H1 (cell line): Measurements from ENCODE around the gene TSEN54. TPM values are rescaled to one million over a fixed set of nuclear protein-coding genes. Genes with fewer than 3 reads are reported as not detected.

Experiments used
- CTCF ChIA-PET: fragments of 300-600 bp; sonication (Branson Sonifier 250); formaldehyde crosslinking; loops from one replicate; lab custom pipeline; 2021; ENCODE audit not compliant: partially characterized antibody; lab: Charles Lee
- POLR2A ChIA-PET: fragments of 300-600 bp; sonication (Branson Sonifier 250); formaldehyde crosslinking; loops from one replicate; lab custom pipeline; 2021; ENCODE audit warnings: inconsistent platforms; ENCODE audit not compliant: partially characterized antibody; lab: Charles Lee
- DNase-seq, 2 experiments: peaks; one replicate each; pipeline versions ENCODE4 v3.0.0 to v3.0.0-alpha.2; 2010 to 2022; ENCODE audit warnings: low spot score in 2 of 2, low read depth in 1 of 2, mixed read lengths in 1 of 2
- FAIRE-seq: peaks from 2 replicates; lab custom pipeline; 2011; peaks lifted over from hg19 to GRCh38; lab: Jason Lieb, UNC
- H2AFZ ChIP-seq: 2 replicates; pipeline ENCODE4 v1.8.1; 2012; ENCODE audit warnings: low read length, inconsistent platforms
- H2AK5ac ChIP-seq: 2 replicates; pipeline ENCODE4 v1.6.1; 2013; ENCODE audit warnings: low read depth, low read length
- H2BK120ac ChIP-seq: replicated peaks from 2 replicates; pipeline ENCODE3; 2013; ENCODE audit warnings: low read depth, low read length, inconsistent platforms
- H2BK12ac ChIP-seq: 2 replicates; pipeline ENCODE4 v1.6.1; 2013; ENCODE audit warnings: low read depth, low read length
- H2BK15ac ChIP-seq: 2 replicates; pipeline ENCODE4 v1.6.1; 2013; ENCODE audit warnings: low read length
- H2BK20ac ChIP-seq: 2 replicates; pipeline ENCODE4 v1.6.1; 2013; ENCODE audit warnings: low read length
- H2BK5ac ChIP-seq: 2 replicates; pipeline ENCODE4 v1.6.1; 2013; ENCODE audit warnings: low read depth, low read length
- H3K14ac ChIP-seq: 2 replicates; pipeline ENCODE4 v1.6.1; 2013; ENCODE audit warnings: inconsistent platforms; ENCODE audit not compliant: insufficient read length
- H3K18ac ChIP-seq: 2 replicates; pipeline ENCODE4 v1.6.1; 2013; ENCODE audit warnings: low read length; ENCODE audit errors: extremely low read depth
- H3K23ac ChIP-seq: 2 replicates; pipeline ENCODE4 v1.6.1; 2013; ENCODE audit warnings: inconsistent platforms; ENCODE audit not compliant: insufficient read length
- H3K23me2 ChIP-seq: 2 replicates; pipeline ENCODE4 v1.6.1; 2013; ENCODE audit warnings: low read depth, low read length
- H3K27ac ChIP-seq: 2 replicates; pipeline ENCODE4 v1.6.1; 2011; ENCODE audit warnings: low read depth, low read length, inconsistent platforms
- H3K27me3 ChIP-seq, 4 experiments: replicated peaks in 1 of 4; 1 replicate in 1 of 4; 2 replicates in 3 of 4; pipeline versions ENCODE4 v1.6.1 to v1.8.1; 2011 to 2013; ENCODE audit warnings: low read length in 3 of 4, mild to moderate bottlenecking in 3 of 4, inconsistent platforms in 2 of 4, mixed read lengths in 2 of 4, moderate library complexity in 1 of 4; ENCODE audit not compliant: control insufficient read depth in 3 of 4, insufficient read depth in 3 of 4; ENCODE audit errors: extremely low read depth in 1 of 4
- H3K36me3 ChIP-seq, 4 experiments: 2 replicates each; pipeline versions ENCODE4 v1.6.1 to v1.8.1; 2011 to 2013; ENCODE audit warnings: mild to moderate bottlenecking in 4 of 4, low read length in 3 of 4, moderate library complexity in 2 of 4, control low read depth in 1 of 4, inconsistent platforms in 1 of 4; ENCODE audit not compliant: insufficient read depth in 4 of 4, control insufficient read depth in 2 of 4
- H3K4ac ChIP-seq: replicated peaks from 2 replicates; pipeline ENCODE3; 2013; ENCODE audit warnings: low read length, low read depth, mixed read lengths, inconsistent platforms; ENCODE audit not compliant: insufficient read length
- H3K4me1 ChIP-seq, 4 experiments: replicated peaks in 1 of 4; 1 replicate in 1 of 4; 2 replicates in 3 of 4; pipeline versions ENCODE4 v1.6.1 to v1.8.1; 2011 to 2013; ENCODE audit warnings: low read length in 3 of 4, inconsistent platforms in 2 of 4, mixed read lengths in 1 of 4; ENCODE audit not compliant: insufficient read depth in 4 of 4, control insufficient read depth in 3 of 4
- H3K4me2 ChIP-seq, 2 experiments: 2 replicates each; pipeline versions ENCODE4 v1.6.1 to v1.8.1; 2011 to 2013; ENCODE audit warnings: low read depth in 2 of 2, low read length in 2 of 2, control low read depth in 1 of 2, inconsistent platforms in 1 of 2, mild to moderate bottlenecking in 1 of 2; ENCODE audit not compliant: insufficient read depth in 1 of 2
- H3K4me3 ChIP-seq, 4 experiments: fragments of 200-600, 300-600 bp in 1 of 4; sonication (generic), shearing (Covaris generic), sonication (Bioruptor Twin) in 1 of 4; 2 replicates each; pipeline versions ENCODE4 v1.5.1 to v1.8.1; 2011 to 2016; ENCODE audit warnings: low read length in 4 of 4, low read depth in 3 of 4, control low read depth in 2 of 4, inconsistent platforms in 2 of 4, mild to moderate bottlenecking in 2 of 4, mixed read lengths in 1 of 4, moderate library complexity in 1 of 4; ENCODE audit not compliant: insufficient read depth in 2 of 4; ENCODE audit errors: extremely low read depth in 1 of 4
- H3K56ac ChIP-seq: replicated peaks from 2 replicates; pipeline ENCODE3; 2013; ENCODE audit warnings: low read depth, mild to moderate bottlenecking, mixed read lengths, low read length, inconsistent platforms; ENCODE audit not compliant: insufficient read length
- H3K79me1 ChIP-seq: 2 replicates; pipeline ENCODE4 v1.6.1; 2013; ENCODE audit warnings: low read depth, low read length, control low read depth
- H3K79me2 ChIP-seq, 2 experiments: 2 replicates each; pipeline versions ENCODE4 v1.6.1 to v1.8.1; 2012 to 2013; ENCODE audit warnings: low read length in 2 of 2, mild to moderate bottlenecking in 2 of 2, inconsistent platforms in 1 of 2; ENCODE audit not compliant: insufficient read depth in 2 of 2, control insufficient read depth in 1 of 2
- H3K9ac ChIP-seq, 4 experiments: replicated peaks in 1 of 4; 1 replicate in 1 of 4; 2 replicates in 3 of 4; pipeline versions ENCODE4 v1.6.1 to v1.8.1; 2011 to 2013; ENCODE audit warnings: low read depth in 3 of 4, low read length in 3 of 4, control low read depth in 2 of 4, mild to moderate bottlenecking in 2 of 4, moderate library complexity in 2 of 4, inconsistent platforms in 1 of 4; ENCODE audit errors: extremely low read depth in 1 of 4
- H3K9me3 ChIP-seq, 2 experiments: 2 replicates each; pipeline versions ENCODE4 v1.6.1 to v1.8.1; 2012 to 2013; ENCODE audit warnings: mild to moderate bottlenecking in 2 of 2, moderate library complexity in 2 of 2, control low read depth in 1 of 2, inconsistent platforms in 1 of 2, low read depth in 1 of 2, low read length in 1 of 2, mixed read lengths in 1 of 2; ENCODE audit not compliant: insufficient read depth in 2 of 2
- H4K20me1 ChIP-seq, 2 experiments: replicated peaks in 1 of 2; 2 replicates each; pipeline versions ENCODE3 to v1.8.1; 2011 to 2013; ENCODE audit warnings: inconsistent platforms in 2 of 2, low read length in 2 of 2, mild to moderate bottlenecking in 1 of 2; ENCODE audit not compliant: insufficient read depth in 2 of 2, control insufficient read depth in 1 of 2
- H4K5ac ChIP-seq: 2 replicates; pipeline ENCODE4 v1.6.1; 2013; ENCODE audit warnings: low read length, low read depth, mixed read lengths, inconsistent platforms; ENCODE audit not compliant: insufficient read length
- H4K8ac ChIP-seq: 2 replicates; pipeline ENCODE4 v1.8.0; 2013; ENCODE audit warnings: mild to moderate bottlenecking, moderate library complexity, low read length, inconsistent platforms; ENCODE audit not compliant: insufficient read depth; ENCODE audit errors: extremely low read depth
- H4K91ac ChIP-seq: replicated peaks from 2 replicates; pipeline ENCODE3; 2013; ENCODE audit warnings: low read length, mixed read lengths, inconsistent platforms; ENCODE audit not compliant: insufficient read length
- ASH2L ChIP-seq: fragments of 200-600, 300-600 bp; sonication (generic); IDR thresholded peaks from one replicate; pipeline ENCODE4 v1.7.1; 2017; ENCODE audit warnings: low read length
- BCL11A ChIP-seq, 2 experiments: IDR thresholded peaks; one replicate each; pipeline ENCODE4 v1.6.1; 2011; ENCODE audit warnings: low read depth in 2 of 2, low read length in 2 of 2, mild to moderate bottlenecking in 2 of 2
- CEBPB ChIP-seq: IDR thresholded peaks from 2 replicates; pipeline ENCODE4 v1.6.1; 2012; ENCODE audit warnings: low read depth, low read length
- CREB1 ChIP-seq: IDR thresholded peaks from 2 replicates; pipeline ENCODE4 v1.6.1; 2012; ENCODE audit warnings: inconsistent platforms
- EZH2 ChIP-seq: fragments of 200-600 bp; sonication (generic); IDR thresholded peaks from 2 replicates; pipeline ENCODE4 v1.7.1; 2012; ENCODE audit warnings: low read depth, mild to moderate bottlenecking, moderate library complexity, low read length, inconsistent platforms; ENCODE audit not compliant: severe bottlenecking
- GTF2F1 ChIP-seq: IDR thresholded peaks from 2 replicates; pipeline ENCODE4 v1.6.1; 2012; ENCODE audit warnings: low read depth, low read length, improper control_type of control experiment, borderline replicate concordance
- JUN ChIP-seq: IDR thresholded peaks from 2 replicates; pipeline ENCODE4 v1.6.1; 2011; ENCODE audit warnings: low read depth, mild to moderate bottlenecking, improper control_type of control experiment, low read length
- KDM4A ChIP-seq: IDR thresholded peaks from one replicate; pipeline ENCODE4 v1.7.1; 2012; ENCODE audit warnings: low read depth, mild to moderate bottlenecking, moderate library complexity, low read length, inconsistent platforms; ENCODE audit not compliant: severe bottlenecking
- POLR2AphosphoS5 ChIP-seq: IDR thresholded peaks from 2 replicates; pipeline ENCODE4 v1.6.1; 2011; ENCODE audit warnings: low read depth, low read length
- RAD21 ChIP-seq, 2 experiments: IDR thresholded peaks in 1 of 2; conservative IDR thresholded peaks in 1 of 2; 2 replicates each; pipeline ENCODE4 v1.6.1; 2011; ENCODE audit warnings: low read depth in 2 of 2, low read length in 2 of 2, improper control_type of control experiment in 1 of 2, inconsistent platforms in 1 of 2, mild to moderate bottlenecking in 1 of 2, moderate library complexity in 1 of 2
- RFX5 ChIP-seq: IDR thresholded peaks from 2 replicates; pipeline ENCODE4 v1.6.1; 2011; ENCODE audit warnings: low read depth, low read length, improper control_type of control experiment, borderline replicate concordance
- YY1 ChIP-seq: IDR thresholded peaks from 2 replicates; pipeline ENCODE4 v1.6.1; 2011; ENCODE audit warnings: low read depth, mild to moderate bottlenecking, low read length
- WGBS, 2 experiments: shearing (Covaris generic) in 1 of 2; methylation state at CpG; one replicate each; pipeline versions ENCODE4 v1.1.6 to v1.1.7; 2013 to 2015; ENCODE audit warnings: low lambda C conversion rate in 2 of 2, mixed read lengths in 2 of 2, inconsistent platforms in 1 of 2, low coverage in 1 of 2, missing lambda C conversion rate in 1 of 2; ENCODE audit not compliant: insufficient replicate concordance in 2 of 2, insufficient coverage in 1 of 2, insufficient read length in 1 of 2; ENCODE audit errors: extremely low coverage in 1 of 2, missing lambda C conversion rate in 1 of 2; 5-methylcytosine and 5-hydroxymethylcytosine counted together
- polyA plus RNA-seq, 7 experiments: library from polyadenylated mRNA; depleted of rRNA in 3 of 7; stranded (reverse) in 5 of 7; unstranded in 2 of 7; fragments of >200 nt in 5 of 7; fragments of 200-250 nt in 2 of 7; gene quantifications; 1 replicate in 5 of 7; 2 replicates in 1 of 7; 4 replicates in 1 of 7; pipeline versions ENCODE4 v1.2.1 to v1.2.3, GENCODE V29; 2011 to 2013; ENCODE audit warnings: missing spikeins in 2 of 7, mixed read lengths in 2 of 7
- total RNA-seq: library from RNA; stranded (reverse); fragmentation: NEBNext Ultra II Directional; extraction: Animal tissue kit (Norgen Biotek cat#: 25700); gene quantifications from 2 replicates; pipeline ENCODE4 v1.2.1, GENCODE V29; 2021
- TF ChIP-seq, protein P1 (sequence below): IDR thresholded peaks from 2 replicates; pipeline ENCODE4 v1.6.1; 2012; ENCODE audit warnings: low read length, inconsistent platforms

Gene TSEN54
- total and polyA plus RNA-seq, 2 of the 8 experiments (the other 6 are each of a cell fraction or from before 2014, with no cell fraction given), result 43.6 to 60.3 TPM

DNA sequence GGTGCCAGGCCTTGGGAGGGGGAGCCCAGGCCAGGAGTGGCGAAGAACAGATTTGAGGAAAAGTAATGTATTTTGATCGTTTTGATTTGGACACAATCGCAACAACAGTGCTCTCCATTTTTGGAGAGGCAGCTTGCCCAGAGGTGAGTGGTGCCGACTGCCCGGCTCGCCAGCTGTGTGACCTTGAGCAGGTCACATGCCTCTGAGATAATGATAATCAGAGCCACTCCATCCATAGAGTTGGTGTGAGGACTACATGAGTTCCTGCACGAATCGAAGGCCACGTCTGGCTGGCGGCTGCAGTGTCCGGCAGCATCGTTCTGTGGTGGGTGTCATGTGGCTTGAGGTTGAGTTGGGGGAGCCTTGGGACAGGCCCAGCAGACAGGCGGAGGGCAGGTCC lies 29.9 kb downstream of the TSEN54 start:
- H4K20me1 ChIP-seq, result peaks cover 0 to 2% of the 10 kb centered on the region in 2 experiments
- no peak overlapping the region for H2BK12ac ChIP-seq
- H4K91ac ChIP-seq, result no peak overlapping the region
- FAIRE-seq (no peak), DNase-seq (no peak)
- peaks cover 1% of the 10 kb centered on the region; the same call in 1 of the 2 replicates for H3K23me2 ChIP-seq
- H3K79me2 ChIP-seq, result no peaks in the 10 kb centered on the region; a peak in 1 of 4 replicates
- no peak overlapping the region for H2BK120ac ChIP-seq
- H2AFZ ChIP-seq, result no peak overlapping the region
- no peaks in the 10 kb centered on the region for H3K27me3 ChIP-seq
- no peaks in the 10 kb centered on the region for H3K9me3 ChIP-seq
- POLR2A ChIA-PET, result no interaction called here
- H2BK20ac ChIP-seq, result no peak overlapping the region
- no peak overlapping the region for H3K4me2 ChIP-seq
- H3K18ac ChIP-seq, result no peak overlapping the region
- H3K27ac ChIP-seq, result no peak overlapping the region
- peaks cover 9 to 23% (median 16%) of the 10 kb centered on the region in 4 experiments for H3K4me1 ChIP-seq
- no peak overlapping the region for H2AK5ac ChIP-seq
- WGBS, 2 experiments, result 92% methylated on average over 13 of the region's 13 CpGs; no CpG with 5 or more reads in 1 of the 2 experiments
- H3K4ac ChIP-seq, result no peak overlapping the region
- CTCF ChIA-PET, result no interaction called here
- no peak overlapping the region for H4K5ac ChIP-seq
- no peak overlapping the region for H3K23ac ChIP-seq
- no peak overlapping the region for H3K56ac ChIP-seq
- H3K14ac ChIP-seq, result no peak overlapping the region
- H2BK15ac ChIP-seq, result no peak overlapping the region
- no peak overlapping the region for H3K4me3 ChIP-seq
- H3K79me1 ChIP-seq, result no peaks in the 10 kb centered on the region; the same call in 1 of the 2 replicates
- H2BK5ac ChIP-seq, result no peak overlapping the region
- no peak overlapping the region for H3K9ac ChIP-seq
- no peak overlapping the region for H4K8ac ChIP-seq
- no peaks in the 10 kb centered on the region for H3K36me3 ChIP-seq
- TF ChIP-seq JUN (no peak), YY1 (no peak), ASH2L (no peak), CREB1 (no peak), EZH2 (no peak), RFX5 (no peak), BCL11A (IDR thresholded peaks at IDR 0.05; ENCODE audit: low read depth in 2 of 2, low read length in 2 of 2) (no peak), POLR2AphosphoS5 (no peak), CEBPB (no peak), RAD21 (IDR thresholded peaks at IDR 0.05 in 1 of 2, conservative IDR thresholded peaks at IDR 0.05 in 1 of 2; ENCODE audit: low read depth in 2 of 2, low read length in 2 of 2) (no peak), GTF2F1 (no peak), KDM4A (no peak)
- TF ChIP-seq, protein P1, sequence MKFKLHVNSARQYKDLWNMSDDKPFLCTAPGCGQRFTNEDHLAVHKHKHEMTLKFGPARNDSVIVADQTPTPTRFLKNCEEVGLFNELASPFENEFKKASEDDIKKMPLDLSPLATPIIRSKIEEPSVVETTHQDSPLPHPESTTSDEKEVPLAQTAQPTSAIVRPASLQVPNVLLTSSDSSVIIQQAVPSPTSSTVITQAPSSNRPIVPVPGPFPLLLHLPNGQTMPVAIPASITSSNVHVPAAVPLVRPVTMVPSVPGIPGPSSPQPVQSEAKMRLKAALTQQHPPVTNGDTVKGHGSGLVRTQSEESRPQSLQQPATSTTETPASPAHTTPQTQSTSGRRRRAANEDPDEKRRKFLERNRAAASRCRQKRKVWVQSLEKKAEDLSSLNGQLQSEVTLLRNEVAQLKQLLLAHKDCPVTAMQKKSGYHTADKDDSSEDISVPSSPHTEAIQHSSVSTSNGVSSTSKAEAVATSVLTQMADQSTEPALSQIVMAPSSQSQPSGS, result no peak
